Endothelial cell of umbilical vein (primary cell): ENCODE results near the gene SELENOF. TPM values are rescaled to one million over a fixed set of nuclear protein-coding genes. Genes with fewer than 3 reads are reported as not detected.
A peak's percentile ranks its signal among the peaks of the same experiment; 100 is the strongest.

Source experiments
- BruUV-seq: library from RNA; stranded (reverse); fragments of 400-500 nt; replicated peaks from 2 replicates; lab custom pipeline; 2021; lab: Mats Ljungman, UMichigan
- CTCF ChIA-PET: fragments of 300-600, 350-600 bp; sonication (Branson Sonifier 250); formaldehyde crosslinking; loops from one replicate; lab custom pipeline; 2021; ENCODE audit warnings: antibody characterized with exemption, inconsistent platforms; lab: Charles Lee
- POLR2A ChIA-PET: fragments of 300-600, 350-600 bp; sonication (Branson Sonifier 250); formaldehyde crosslinking; loops from one replicate; lab custom pipeline; 2021; ENCODE audit warnings: antibody characterized with exemption, inconsistent platforms; lab: Charles Lee
- DNase-seq: peaks from one replicate; pipeline ENCODE4 v3.0.0-alpha.2; 2011; ENCODE audit warnings: low read depth, low spot score
- FAIRE-seq: peaks from 2 replicates; lab custom pipeline; 2011; peaks lifted over from hg19 to GRCh38; lab: Jason Lieb, UNC
- H2AFZ ChIP-seq: 2 replicates; pipeline ENCODE4 v1.6.0; 2012; ENCODE audit warnings: low read depth, low read length, control low read depth, inconsistent platforms
- H3K27ac ChIP-seq: 2 replicates; pipeline ENCODE4 v1.5.1; 2011; ENCODE audit warnings: low read depth, mild to moderate bottlenecking, control low read depth, low read length, moderate library complexity; ENCODE audit not compliant: insufficient read depth
- H3K27me3 ChIP-seq, 2 experiments: 2 replicates each; pipeline versions ENCODE4 v1.6.0 to v1.6.1; 2011; ENCODE audit warnings: low read length in 2 of 2, mixed read lengths in 1 of 2; ENCODE audit not compliant: control insufficient read depth in 2 of 2, insufficient read depth in 2 of 2
- H3K36me3 ChIP-seq, 2 experiments: 2 replicates in 1 of 2; 3 replicates in 1 of 2; pipeline ENCODE4 v1.5.1; 2011; ENCODE audit warnings: low read length in 2 of 2, mild to moderate bottlenecking in 1 of 2, moderate library complexity in 1 of 2; ENCODE audit not compliant: control insufficient read depth in 2 of 2, insufficient read depth in 2 of 2; ENCODE audit errors: extremely low read depth in 1 of 2
- H3K4me1 ChIP-seq: 3 replicates; pipeline ENCODE4 v1.5.1; 2011; ENCODE audit warnings: mild to moderate bottlenecking, low read length; ENCODE audit not compliant: control insufficient read depth, insufficient read depth; ENCODE audit errors: extremely low read depth
- H3K4me2 ChIP-seq: 2 replicates; pipeline ENCODE4 v1.6.1; 2011; ENCODE audit warnings: low read length, control low read depth, mixed read lengths; ENCODE audit not compliant: insufficient read depth
- H3K4me3 ChIP-seq, 3 experiments: fragments of 200-600 bp in 1 of 3; sonication (generic), shearing (Covaris generic) in 1 of 3; replicated peaks in 1 of 3; 2 replicates each; pipeline ENCODE4 v1.5.1; 2011 to 2016; ENCODE audit warnings: control low read depth in 3 of 3, low read length in 3 of 3, mild to moderate bottlenecking in 2 of 3, inconsistent platforms in 1 of 3, low read depth in 1 of 3, moderate library complexity in 1 of 3; ENCODE audit not compliant: insufficient read depth in 1 of 3
- H3K79me2 ChIP-seq: 2 replicates; pipeline ENCODE4 v1.6.0; 2012; ENCODE audit warnings: low read length, inconsistent platforms; ENCODE audit not compliant: control insufficient read depth, insufficient read depth
- H3K9ac ChIP-seq: replicated peaks from 2 replicates; pipeline ENCODE3; 2011; ENCODE audit warnings: low read length, control low read depth; ENCODE audit not compliant: insufficient read depth; ENCODE audit errors: extremely low read depth
- H3K9me1 ChIP-seq: replicated peaks from 3 replicates; pipeline ENCODE4 v1.6.0; 2011; ENCODE audit warnings: mild to moderate bottlenecking, low read length; ENCODE audit not compliant: control insufficient read depth, insufficient read depth; ENCODE audit errors: extremely low read depth
- H3K9me3 ChIP-seq: replicated peaks from 2 replicates; pipeline ENCODE4 v1.5.1; 2012; ENCODE audit warnings: low read length, inconsistent platforms; ENCODE audit not compliant: control insufficient read depth, insufficient read depth
- H4K20me1 ChIP-seq: replicated peaks from 2 replicates; pipeline ENCODE3; 2011; ENCODE audit warnings: mild to moderate bottlenecking, low read length; ENCODE audit not compliant: control insufficient read depth, insufficient read depth; ENCODE audit errors: extremely low read depth
- CTCF ChIP-seq, 2 donors: IDR thresholded peaks; 1 replicate in 1 of 2; 2 replicates in 1 of 2; pipeline ENCODE4 v1.5.1; 2011; ENCODE audit warnings: low read length in 2 of 2, mild to moderate bottlenecking in 2 of 2, moderate library complexity in 2 of 2, control low read depth in 1 of 2, inconsistent platforms in 1 of 2, low read depth in 1 of 2; ENCODE audit not compliant: insufficient read depth in 1 of 2; ENCODE audit errors: extremely low read depth in 1 of 2
- EZH2 ChIP-seq: IDR thresholded peaks from 2 replicates; pipeline ENCODE4 v1.6.1; 2012; ENCODE audit warnings: borderline replicate concordance, low read depth, mild to moderate bottlenecking, moderate library complexity, low read length, inconsistent platforms; ENCODE audit not compliant: severe bottlenecking
- FOS ChIP-seq: IDR thresholded peaks from 2 replicates; pipeline ENCODE4 v1.6.1; 2011; ENCODE audit warnings: mild to moderate bottlenecking, low read length, moderate library complexity, borderline replicate concordance; ENCODE audit not compliant: insufficient read depth
- GATA2 ChIP-seq: IDR thresholded peaks from 2 replicates; pipeline ENCODE4 v1.7.0; 2011; ENCODE audit warnings: low read depth, mild to moderate bottlenecking, moderate library complexity, mixed read lengths, low read length; ENCODE audit not compliant: insufficient read length, insufficient read depth
- JUN ChIP-seq: IDR thresholded peaks from 2 replicates; pipeline ENCODE4 v1.6.1; 2011; ENCODE audit warnings: borderline replicate concordance, low read depth; ENCODE audit not compliant: insufficient read length, insufficient read depth
- MAX ChIP-seq: IDR thresholded peaks from 2 replicates; pipeline ENCODE4 v1.6.1; 2011; ENCODE audit not compliant: insufficient read depth, insufficient read length
- MYC ChIP-seq: IDR thresholded peaks from one replicate; pipeline ENCODE4 v1.6.1; 2011; ENCODE audit warnings: mild to moderate bottlenecking, low read depth, low read length
- POLR2A ChIP-seq: IDR thresholded peaks from 2 replicates; pipeline ENCODE4 v1.6.1; 2012; ENCODE audit warnings: low read depth, mild to moderate bottlenecking, control low read depth, low read length
- POLR2AphosphoS5 ChIP-seq: IDR thresholded peaks from 2 replicates; pipeline ENCODE4 v1.6.1; 2012; ENCODE audit warnings: low read depth, mild to moderate bottlenecking, control low read depth, low read length, moderate library complexity; ENCODE audit not compliant: insufficient read depth
- dilution Hi-C: fragments of 300-500 bp; cut with MboI; formaldehyde crosslinking; loops from one replicate; pipeline ENCODE4 v1.15.0; 2019; ENCODE audit warnings: low sequenced_read_pairs; ENCODE audit not compliant: extremely low pct_ligation_motif_present
- intact Hi-C: fragments of 100-400 bp; cut with micrococcal nuclease; formaldehyde crosslinking; loops from one replicate; pipeline ENCODE4 v1.10.0; 2022
- polyA plus RNA-seq, 4 experiments: library from polyadenylated mRNA; depleted of rRNA in 3 of 4; stranded (reverse) in 3 of 4; unstranded in 1 of 4; fragments of >200 nt; gene quantifications; 2 replicates each; pipeline versions ENCODE4 v1.2.1 to v1.2.3, GENCODE V29; 2011 to 2012; ENCODE audit warnings: missing spikeins in 1 of 4
- total RNA-seq: library from RNA; stranded (reverse); gene quantifications from 2 replicates; pipeline ENCODE4 v1.2.3, GENCODE V29; 2021

Gene SELENOF
- total and polyA plus RNA-seq, 2 donors (not counting 3 experiments of a cell fraction or from before 2014, with no cell fraction given), result 102 to 202 TPM

DNA sequence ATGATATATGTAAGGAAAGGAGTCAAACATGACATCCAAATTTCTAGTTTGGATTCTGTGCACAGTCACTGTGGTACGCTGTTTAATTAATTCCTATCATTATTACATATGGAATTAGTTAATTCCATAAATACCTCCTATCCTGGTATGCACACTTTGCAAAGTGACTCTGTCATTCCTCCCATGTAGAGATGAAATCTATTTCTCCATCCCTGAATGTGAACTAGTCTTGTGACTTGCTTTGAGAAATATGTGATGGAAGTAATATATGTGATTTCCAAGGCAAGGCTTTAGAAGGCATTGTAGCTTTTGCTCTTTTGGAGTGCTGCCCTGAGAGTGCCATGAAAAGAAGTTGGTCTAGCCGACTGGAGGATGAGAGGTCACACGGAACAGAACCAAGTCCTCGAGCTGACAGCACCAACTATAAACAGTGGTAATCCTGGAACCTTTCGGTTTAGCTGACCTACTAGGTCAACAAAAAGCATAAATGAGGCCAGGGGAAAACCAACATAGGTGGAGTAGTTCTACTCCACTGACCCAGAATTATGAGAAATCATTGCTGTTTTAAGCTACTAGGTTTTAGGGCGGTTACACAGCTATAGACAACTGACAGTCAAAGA, 1.5 kb downstream of the SELENOF start:
- BruUV-seq, result no TSS peak
- CTCF ChIA-PET, result interaction anchor here (1.2 to 1.5 kb wide), 4 partner anchors 10 to 79 kb away, joined by 3 to 6 read pairs (median 3); no protein-coding TSS in a partner anchor
- no peak overlapping the region for H3K27ac ChIP-seq

More for the DNA sequence above, 1.5 kb downstream of the SELENOF start:
- H3K4me3 ChIP-seq, result peak overlapping the region; percentile 84 to 100 (median 99)
- intact Hi-C loops (loop anchor here (5.0 to 10.0 kb wide), 4 partner anchors 170 to 1772 kb away; partner anchors contain the start of genes ODF2L, PKN2 and SH3GLB1), dilution Hi-C loops (no loop called here)
- H3K4me1 ChIP-seq, result peaks cover 16% of the 10 kb centered on the region
- H3K27me3 ChIP-seq, result no peaks in the 10 kb centered on the region
- DNase-seq (peak; percentile 11), FAIRE-seq (no peak)
- POLR2A ChIA-PET, result no interaction called here
- peaks cover 0 to 4% of the 10 kb centered on the region in 2 experiments for H3K36me3 ChIP-seq
- peak overlapping the region; percentile 97 for H3K4me2 ChIP-seq
- no peaks in the 10 kb centered on the region for H3K9me3 ChIP-seq
- TF ChIP-seq FOS (no peak), POLR2A (no peak), JUN (no peak), POLR2AphosphoS5 (no peak), GATA2 (no peak), MYC (no peak), MAX (no peak), EZH2 (no peak), CTCF (IDR thresholded peaks at IDR 0.05; ENCODE audit: extremely low read depth in 1 of 2, insufficient read depth in 1 of 2, low read depth in 1 of 2, low read length in 2 of 2) (no peak)
- H4K20me1 ChIP-seq, result peaks cover 5% of the 10 kb centered on the region
- peak overlapping the region; percentile 100 for H3K9ac ChIP-seq
- no peak overlapping the region for H2AFZ ChIP-seq
- H3K9me1 ChIP-seq, result no peaks in the 10 kb centered on the region
- H3K79me2 ChIP-seq, result peaks cover 84% of the 10 kb centered on the region
